ENCODE measurements around the gene ENPP3. TPM values are rescaled to one million over a fixed set of nuclear protein-coding genes. Genes with fewer than 3 reads are reported as not detected.

The ENPP3 gene
- total and polyA plus RNA-seq, 9 of the 15 experiments (the other 6 are each of a cell fraction or from before 2014, with no cell fraction given): 14.0 to 32.8 (median 21.6) TPM

GRCh38 chr6:131638013-131638412, 911 bp downstream of the ENPP3 start (continued):
- TF ChIP-seq PBX2 (CRISPR knock-in tag; IDR thresholded peaks at IDR 0.05; ENCODE audit: low read depth): no peak
- TF ChIP-seq PBX2 (tag; conservative IDR thresholded peaks at IDR 0.05; ENCODE audit: low read depth): peak; percentile 51; the same call in 1 of the 2 replicates
- TF ChIP-seq ZNF263 (CRISPR knock-in tag; IDR thresholded peaks at IDR 0.05; ENCODE audit: borderline replicate concordance): peak; percentile 70

DNA sequence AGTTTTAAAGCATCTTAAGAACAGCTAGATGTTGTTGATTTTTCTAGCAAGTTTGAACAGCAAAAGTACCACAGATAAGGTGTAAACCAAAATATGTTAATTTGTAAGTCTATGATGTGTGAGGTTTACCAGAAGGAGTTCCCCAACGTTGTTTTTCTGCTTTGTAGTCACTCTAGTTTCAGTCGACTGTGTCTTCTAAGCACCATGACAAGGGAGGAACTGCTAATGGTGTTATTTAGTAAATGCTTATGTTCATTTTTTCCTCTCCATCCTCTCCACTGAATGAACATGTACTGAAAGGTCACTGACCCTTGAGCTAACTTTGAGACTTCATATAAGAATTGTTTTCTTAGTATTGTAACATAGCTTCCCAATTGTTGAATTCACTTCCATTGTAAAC, 3.0 kb downstream of the ENPP3 start:
- FAIRE-seq: no peak
- no peak for TF ChIP-seq DMBX1 (CRISPR knock-in tag; IDR thresholded peaks at IDR 0.05; ENCODE audit: borderline replicate concordance)
- TF ChIP-seq SPI1 (IDR thresholded peaks at IDR 0.05; ENCODE audit: borderline replicate concordance, low read depth, low read length): 0 out of 2 replicates have a peak, but pooled peaks have one; percentile 19
- TF ChIP-seq NFRKB (IDR thresholded peaks at IDR 0.05; ENCODE audit: low read depth): peak; percentile 46
- no peak for TF ChIP-seq MIER1 (IDR thresholded peaks at IDR 0.05; ENCODE audit: low read depth)
- TF ChIP-seq ZNF696 (CRISPR knock-in tag; conservative IDR thresholded peaks at IDR 0.05): no peak
- 0 out of 4 replicates have a peak, but pooled peaks of 1 of the 2 experiments have one; percentile 4 for TF ChIP-seq MNT (conservative IDR thresholded peaks at IDR 0.05)
- TF ChIP-seq, protein P1, sequence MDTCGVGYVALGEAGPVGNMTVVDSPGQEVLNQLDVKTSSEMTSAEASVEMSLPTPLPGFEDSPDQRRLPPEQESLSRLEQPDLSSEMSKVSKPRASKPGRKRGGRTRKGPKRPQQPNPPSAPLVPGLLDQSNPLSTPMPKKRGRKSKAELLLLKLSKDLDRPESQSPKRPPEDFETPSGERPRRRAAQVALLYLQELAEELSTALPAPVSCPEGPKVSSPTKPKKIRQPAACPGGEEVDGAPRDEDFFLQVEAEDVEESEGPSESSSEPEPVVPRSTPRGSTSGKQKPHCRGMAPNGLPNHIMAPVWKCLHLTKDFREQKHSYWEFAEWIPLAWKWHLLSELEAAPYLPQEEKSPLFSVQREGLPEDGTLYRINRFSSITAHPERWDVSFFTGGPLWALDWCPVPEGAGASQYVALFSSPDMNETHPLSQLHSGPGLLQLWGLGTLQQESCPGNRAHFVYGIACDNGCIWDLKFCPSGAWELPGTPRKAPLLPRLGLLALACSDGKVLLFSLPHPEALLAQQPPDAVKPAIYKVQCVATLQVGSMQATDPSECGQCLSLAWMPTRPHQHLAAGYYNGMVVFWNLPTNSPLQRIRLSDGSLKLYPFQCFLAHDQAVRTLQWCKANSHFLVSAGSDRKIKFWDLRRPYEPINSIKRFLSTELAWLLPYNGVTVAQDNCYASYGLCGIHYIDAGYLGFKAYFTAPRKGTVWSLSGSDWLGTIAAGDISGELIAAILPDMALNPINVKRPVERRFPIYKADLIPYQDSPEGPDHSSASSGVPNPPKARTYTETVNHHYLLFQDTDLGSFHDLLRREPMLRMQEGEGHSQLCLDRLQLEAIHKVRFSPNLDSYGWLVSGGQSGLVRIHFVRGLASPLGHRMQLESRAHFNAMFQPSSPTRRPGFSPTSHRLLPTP (IDR thresholded peaks at IDR 0.05; ENCODE audit: borderline replicate concordance, extremely low read depth, insufficient read length): no peak
- no peak for TF ChIP-seq ZNF79 (CRISPR knock-in tag; IDR thresholded peaks at IDR 0.05; ENCODE audit: low read depth)

More for the DNA sequence above, 3.0 kb downstream of the ENPP3 start:
- H3K27ac ChIP-seq (ENCODE audit: extremely low read depth, low read depth, low read length): peak overlapping the region; percentile 86
- POLR2A ChIA-PET: interaction anchor here (0.9 to 1.9 kb wide), 7 partner anchors 9 to 31 kb away, joined by 3 to 10 read pairs (median 4); partner anchors contain the start of gene MED23
- peaks cover 8% of the 10 kb centered on the region; the same call in 2 of the 3 replicates for H3K36me3 ChIP-seq (ENCODE audit: control insufficient read depth, insufficient read depth, low read length)
- 3% methylated on average over 2 of the region's 2 CpGs for WGBS (ENCODE audit: insufficient coverage, low coverage, missing lambda C conversion rate)
- no peaks in the 10 kb centered on the region for H3K9me1 ChIP-seq (ENCODE audit: control insufficient read depth, insufficient read depth, low read length)
- peak overlapping the region in 1 of 2 experiments; percentile 78; a peak in 2 of 4 replicates for H3K9ac ChIP-seq (ENCODE audit: insufficient read depth in 1 of 2, low read depth in 2 of 2, low read length in 2 of 2)
- peaks cover 11 to 36% of the 10 kb centered on the region in 2 experiments for H3K4me1 ChIP-seq (replicated peaks in 1 of 2; ENCODE audit: control insufficient read depth in 2 of 2, insufficient read depth in 2 of 2, low read length in 2 of 2)
- CTCF ChIA-PET (ENCODE audit: low intra/inter-chr PET ratio): no interaction called here
- peak overlapping the region; percentile 5; the same call in 1 of the 2 replicates for H3K4me3 ChIP-seq
- peak overlapping the region; percentile 86 for H2AFZ ChIP-seq (ENCODE audit: low read depth, low read length)
- H3K4me2 ChIP-seq (ENCODE audit: insufficient read depth, low read length): peak overlapping the region; percentile 82
- in situ Hi-C loops (cut with MboI) (loop anchor here (25.0 kb wide), 1 partner anchor 1172 kb away; the partner anchor contains the start of gene RPS12), intact Hi-C loops (cut with micrococcal nuclease) (no loop called here)
- H4K20me1 ChIP-seq (replicated peaks; ENCODE audit: control insufficient read depth, insufficient read depth, low read length): no peaks in the 10 kb centered on the region
- ATAC-seq (peak; percentile 23), DNase-seq (ENCODE audit: extremely low read depth in 1 of 4, low spot score in 3 of 4) (peak in 1 of 4 experiments; percentile 40)
- no peaks in the 10 kb centered on the region for H3K27me3 ChIP-seq (ENCODE audit: control insufficient read depth in 2 of 2, insufficient read depth in 2 of 2, low read length in 2 of 2)
- peaks cover 57% of the 10 kb centered on the region for H3K79me2 ChIP-seq (ENCODE audit: control insufficient read depth, insufficient read depth, low read length)
- BruUV-seq (replicated peaks): no TSS peak
- peaks cover 2% of the 10 kb centered on the region; the same call in 1 of the 2 replicates for H3K9me3 ChIP-seq (replicated peaks; ENCODE audit: control insufficient read depth, insufficient read depth, low read depth, low read length)
